Vagina (tissue), 2 donors: ENCODE results near the gene ARHGAP35. TPM values are rescaled to one million over a fixed set of nuclear protein-coding genes. Genes with fewer than 3 reads are reported as not detected.

Source experiments
- DNase-seq, 2 donors: peaks; one replicate each; pipeline ENCODE4 v3.0.0-alpha.2; 2017; ENCODE audit errors: extremely low spot score in 2 of 2
- H3K27ac ChIP-seq: fragments of 200-600 bp; sonication (generic); one replicate; pipeline ENCODE4 v1.5.1; 2019
- H3K27me3 ChIP-seq: fragments of 200-600 bp; sonication (generic); one replicate; pipeline ENCODE4 v1.5.1; 2019
- H3K36me3 ChIP-seq, 2 donors: fragments of 200-600 bp; sonication (generic); one replicate each; pipeline ENCODE4 v1.5.1; 2017 to 2019
- H3K4me1 ChIP-seq: fragments of 200-600 bp; sonication (generic); one replicate; pipeline ENCODE4 v1.5.1; 2019
- H3K4me3 ChIP-seq, 2 donors: fragments of 200-600 bp; sonication (generic); 1 replicate in 1 of 2; 2 replicates in 1 of 2; pipeline ENCODE4 v1.5.1; 2016 to 2019
- H3K9me3 ChIP-seq: fragments of 200-600 bp; sonication (generic); one replicate; pipeline ENCODE4 v1.5.1; 2019
- POLR2A ChIP-seq, 2 donors: fragments of 450-650 bp; IDR thresholded peaks; one replicate each; pipeline ENCODE4 v1.6.1; 2017; ENCODE audit warnings: antibody characterized with exemption in 2 of 2, mild to moderate bottlenecking in 2 of 2, moderate library complexity in 2 of 2
- POLR2AphosphoS5 ChIP-seq, 2 donors: sonication (generic); formaldehyde crosslinking; IDR thresholded peaks; one replicate each; pipeline ENCODE4 v1.9.0; 2017; ENCODE audit warnings: antibody characterized with exemption in 2 of 2, mild to moderate bottlenecking in 2 of 2, low read depth in 1 of 2; ENCODE audit not compliant: insufficient read depth in 1 of 2
- intact Hi-C: fragments of 100-400 bp; cut with DNase I; formaldehyde crosslinking; loops from one replicate; pipeline ENCODE4 v1.15.1; 2023
- total RNA-seq: library from RNA; depleted of rRNA; stranded (reverse); fragments of >200 nt; gene quantifications from one replicate; pipeline ENCODE4 v1.2.3, GENCODE V29; 2016
- TF ChIP-seq, protein P1 (sequence below), 3 experiments: fragments of 450-650 bp in 2 of 3; fragments of 200-600 bp in 1 of 3; sonication (generic) in 1 of 3; IDR thresholded peaks; one replicate each; pipeline ENCODE4 v1.5.1; 2017 to 2019; ENCODE audit warnings: antibody characterized with exemption in 3 of 3, mild to moderate bottlenecking in 2 of 3, moderate library complexity in 2 of 3

The ARHGAP35 gene
- total RNA-seq, 1 donor from 2014 or later = 42.5 TPM

GRCh38 chr19:46904114-46905060 is 43.6 kb downstream of the ARHGAP35 start:
- peaks cover 82% of the 10 kb centered on the region for H3K4me1 ChIP-seq
- H3K27ac ChIP-seq = peak overlapping the region; percentile 45
- H3K36me3 ChIP-seq = no peaks in the 10 kb centered on the region
- DNase-seq = no peak
- H3K27me3 ChIP-seq = no peaks in the 10 kb centered on the region
- intact Hi-C loops = loop anchor here (5.0 kb wide), 1 partner anchor 42 kb away; the partner anchor contains the start of gene ARHGAP35
- TF ChIP-seq POLR2A (IDR thresholded peaks at IDR 0.05) = no peak
- TF ChIP-seq, protein P1, sequence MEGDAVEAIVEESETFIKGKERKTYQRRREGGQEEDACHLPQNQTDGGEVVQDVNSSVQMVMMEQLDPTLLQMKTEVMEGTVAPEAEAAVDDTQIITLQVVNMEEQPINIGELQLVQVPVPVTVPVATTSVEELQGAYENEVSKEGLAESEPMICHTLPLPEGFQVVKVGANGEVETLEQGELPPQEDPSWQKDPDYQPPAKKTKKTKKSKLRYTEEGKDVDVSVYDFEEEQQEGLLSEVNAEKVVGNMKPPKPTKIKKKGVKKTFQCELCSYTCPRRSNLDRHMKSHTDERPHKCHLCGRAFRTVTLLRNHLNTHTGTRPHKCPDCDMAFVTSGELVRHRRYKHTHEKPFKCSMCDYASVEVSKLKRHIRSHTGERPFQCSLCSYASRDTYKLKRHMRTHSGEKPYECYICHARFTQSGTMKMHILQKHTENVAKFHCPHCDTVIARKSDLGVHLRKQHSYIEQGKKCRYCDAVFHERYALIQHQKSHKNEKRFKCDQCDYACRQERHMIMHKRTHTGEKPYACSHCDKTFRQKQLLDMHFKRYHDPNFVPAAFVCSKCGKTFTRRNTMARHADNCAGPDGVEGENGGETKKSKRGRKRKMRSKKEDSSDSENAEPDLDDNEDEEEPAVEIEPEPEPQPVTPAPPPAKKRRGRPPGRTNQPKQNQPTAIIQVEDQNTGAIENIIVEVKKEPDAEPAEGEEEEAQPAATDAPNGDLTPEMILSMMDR (IDR thresholded peaks at IDR 0.05) = no peak
- no peak for TF ChIP-seq POLR2AphosphoS5 (IDR thresholded peaks at IDR 0.05; ENCODE audit: insufficient read depth in 1 of 2, low read depth in 1 of 2)
- H3K9me3 ChIP-seq = no peaks in the 10 kb centered on the region
- no peak overlapping the region for H3K4me3 ChIP-seq

DNA sequence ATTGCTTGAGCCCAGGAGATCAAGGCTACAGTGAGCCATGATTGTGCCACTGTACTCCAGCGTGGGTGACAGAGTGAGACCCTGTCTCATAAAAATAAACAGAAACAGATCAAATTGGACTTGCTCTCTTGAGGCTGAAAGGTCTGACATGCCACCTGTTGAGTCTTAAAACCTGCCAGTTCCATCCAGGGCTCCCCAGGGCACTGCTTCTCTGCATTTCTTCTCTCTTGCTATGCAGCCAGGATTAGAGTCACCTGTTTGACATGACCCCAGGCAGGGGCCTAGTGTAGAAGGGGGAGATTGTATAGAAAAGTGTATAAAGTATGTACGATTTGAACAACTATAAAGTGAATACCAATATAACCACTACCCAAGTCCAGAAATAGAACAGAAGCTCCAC is 45.4 kb downstream of the ARHGAP35 start:
- TF ChIP-seq POLR2AphosphoS5 (IDR thresholded peaks at IDR 0.05; ENCODE audit: insufficient read depth in 1 of 2, low read depth in 1 of 2) (no peak), POLR2A (IDR thresholded peaks at IDR 0.05) (no peak)
- TF ChIP-seq, protein P1 (IDR thresholded peaks at IDR 0.05) = no peak
- no peaks in the 10 kb centered on the region for H3K36me3 ChIP-seq
- H3K4me1 ChIP-seq = peaks cover 75% of the 10 kb centered on the region
- no peak overlapping the region for H3K27ac ChIP-seq
- no peaks in the 10 kb centered on the region for H3K9me3 ChIP-seq
- H3K27me3 ChIP-seq = no peaks in the 10 kb centered on the region
- intact Hi-C loops = no loop called here
- no peak for DNase-seq
- H3K4me3 ChIP-seq = no peak overlapping the region

GRCh38 chr19:46907880-46908279 is 47.1 kb downstream of the ARHGAP35 start:
- no peak overlapping the region for H3K4me3 ChIP-seq
- TF ChIP-seq POLR2AphosphoS5 (IDR thresholded peaks at IDR 0.05; ENCODE audit: insufficient read depth in 1 of 2, low read depth in 1 of 2) (no peak), POLR2A (IDR thresholded peaks at IDR 0.05) (no peak)
- TF ChIP-seq, protein P1 (IDR thresholded peaks at IDR 0.05) = no peak
- no peak for DNase-seq
- peaks cover 70% of the 10 kb centered on the region for H3K4me1 ChIP-seq
- H3K9me3 ChIP-seq = no peaks in the 10 kb centered on the region
- intact Hi-C loops = no loop called here
- H3K27ac ChIP-seq = peak overlapping the region; percentile 25
- H3K36me3 ChIP-seq = no peaks in the 10 kb centered on the region
- no peaks in the 10 kb centered on the region for H3K27me3 ChIP-seq

DNA sequence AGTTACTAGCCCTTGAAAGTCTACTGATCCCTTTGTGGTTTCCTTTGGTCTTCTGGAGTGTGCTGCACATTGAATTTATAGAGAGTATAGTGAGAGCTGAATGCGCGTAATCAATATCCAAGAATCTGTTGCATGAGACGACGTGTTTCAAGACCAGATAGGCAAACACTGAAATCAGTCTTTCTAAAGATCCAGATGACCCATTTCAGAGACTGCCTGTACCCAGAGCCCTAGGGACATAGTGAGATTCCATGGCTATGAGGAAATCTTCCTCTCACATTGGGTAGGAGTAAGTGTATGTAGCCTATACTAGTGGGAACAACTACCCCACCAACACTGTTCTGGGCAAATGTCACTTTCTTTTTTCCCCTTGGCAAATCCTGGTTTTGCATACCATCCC is 48.6 kb downstream of the ARHGAP35 start:
- no peak for DNase-seq
- Histone ChIP-seq H3K27me3 (no peaks in the 10 kb centered on the region), H3K27ac (no peak overlapping the region), H3K4me1 (peaks cover 70% of the 10 kb centered on the region), H3K36me3 (no peaks in the 10 kb centered on the region), H3K9me3 (no peaks in the 10 kb centered on the region), H3K4me3 (no peak overlapping the region)
- intact Hi-C loops = no loop called here
- TF ChIP-seq, protein P1 (IDR thresholded peaks at IDR 0.05) = no peak
- TF ChIP-seq POLR2A (IDR thresholded peaks at IDR 0.05) (no peak), POLR2AphosphoS5 (IDR thresholded peaks at IDR 0.05; ENCODE audit: insufficient read depth in 1 of 2, low read depth in 1 of 2) (no peak)

Other genes starting within 250 kb of the ARHGAP35 start
- 10.8 TPM for gene PTGIR, start 235.9 kb upstream of the ARHGAP35 start, total RNA-seq
- gene GNG8, start 224.8 kb upstream of the ARHGAP35 start, total RNA-seq = not detected
- gene DACT3, start 199.8 kb upstream of the ARHGAP35 start, total RNA-seq = 13.8 TPM
- gene PRKD2, start 143.9 kb upstream of the ARHGAP35 start, total RNA-seq = 49.4 TPM
- 14.7 TPM for gene FKRP, start 114.9 kb upstream of the ARHGAP35 start, total RNA-seq
- 85.0 TPM for gene STRN4, start 114.5 kb upstream of the ARHGAP35 start, total RNA-seq
- 147 TPM for gene SLC1A5, start 72.4 kb upstream of the ARHGAP35 start, total RNA-seq
- gene AP2S1, start 10.2 kb upstream of the ARHGAP35 start, total RNA-seq = 75.9 TPM
- 0.49 TPM for gene NPAS1, start 158.8 kb downstream of the ARHGAP35 start, total RNA-seq
- gene TMEM160, start 187.6 kb downstream of the ARHGAP35 start, total RNA-seq = 36.3 TPM